Fibroblast of pulmonary artery (primary cell): ENCODE results near the gene HOATZ.

Source experiments
- DNase-seq: peaks from one replicate; pipeline ENCODE4 v3.0.0-alpha.2; 2010; ENCODE audit warnings: low read depth
- H3K4me3 ChIP-seq: replicated peaks from 2 replicates; pipeline ENCODE4 v1.5.1; 2011; ENCODE audit warnings: low read depth, mild to moderate bottlenecking, control low read depth, low read length, moderate library complexity
- CTCF ChIP-seq: IDR thresholded peaks from 2 replicates; pipeline ENCODE4 v1.5.1; 2011; ENCODE audit warnings: mild to moderate bottlenecking, control low read depth, low read length, inconsistent platforms; ENCODE audit errors: missing control alignments

HOATZ gene

GRCh38 chr11:111550258-111550657, 35.7 kb downstream of the HOATZ start:
- DNase-seq, result no peak
- TF ChIP-seq CTCF, result no peak
- H3K4me3 ChIP-seq, result no peak overlapping the region

- no peak for TF ChIP-seq CTCF
- no peak for DNase-seq
Observed at GRCh38 chr11:111554532-111554931, 40.0 kb downstream of the HOATZ start.

GRCh38 chr11:111555255-111555654, 40.7 kb downstream of the HOATZ start:
- no peak overlapping the region for H3K4me3 ChIP-seq
- DNase-seq, result no peak
- no peak for TF ChIP-seq CTCF

More at GRCh38 chr11:111554532-111554931, 40.0 kb downstream of the HOATZ start:
- H3K4me3 ChIP-seq, result no peak overlapping the region

GRCh38 chr11:111557425-111558111, 43.0 kb downstream of the HOATZ start:
- H3K4me3 ChIP-seq, result no peak overlapping the region
- no peak for TF ChIP-seq CTCF
- peak; percentile 84 for DNase-seq

- DNase-seq, result no peak
- TF ChIP-seq CTCF, result no peak
- H3K4me3 ChIP-seq, result no peak overlapping the region
Observed at GRCh38 chr11:111559800-111560464, 45.4 kb downstream of the HOATZ start.

- H3K4me3 ChIP-seq, result no peak overlapping the region
- no peak for DNase-seq
- no peak for TF ChIP-seq CTCF
Observed at GRCh38 chr11:111560800-111561199, 46.2 kb downstream of the HOATZ start.
